ENCODE results near the gene CCDC93.

GRCh38 chr2:118021356-118021755 lies 7.5 kb upstream of the CCDC93 start:
- TF ChIP-seq, protein P1, sequence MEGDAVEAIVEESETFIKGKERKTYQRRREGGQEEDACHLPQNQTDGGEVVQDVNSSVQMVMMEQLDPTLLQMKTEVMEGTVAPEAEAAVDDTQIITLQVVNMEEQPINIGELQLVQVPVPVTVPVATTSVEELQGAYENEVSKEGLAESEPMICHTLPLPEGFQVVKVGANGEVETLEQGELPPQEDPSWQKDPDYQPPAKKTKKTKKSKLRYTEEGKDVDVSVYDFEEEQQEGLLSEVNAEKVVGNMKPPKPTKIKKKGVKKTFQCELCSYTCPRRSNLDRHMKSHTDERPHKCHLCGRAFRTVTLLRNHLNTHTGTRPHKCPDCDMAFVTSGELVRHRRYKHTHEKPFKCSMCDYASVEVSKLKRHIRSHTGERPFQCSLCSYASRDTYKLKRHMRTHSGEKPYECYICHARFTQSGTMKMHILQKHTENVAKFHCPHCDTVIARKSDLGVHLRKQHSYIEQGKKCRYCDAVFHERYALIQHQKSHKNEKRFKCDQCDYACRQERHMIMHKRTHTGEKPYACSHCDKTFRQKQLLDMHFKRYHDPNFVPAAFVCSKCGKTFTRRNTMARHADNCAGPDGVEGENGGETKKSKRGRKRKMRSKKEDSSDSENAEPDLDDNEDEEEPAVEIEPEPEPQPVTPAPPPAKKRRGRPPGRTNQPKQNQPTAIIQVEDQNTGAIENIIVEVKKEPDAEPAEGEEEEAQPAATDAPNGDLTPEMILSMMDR (IDR thresholded peaks at IDR 0.05), result no peak
- TF ChIP-seq POLR2A (IDR thresholded peaks at IDR 0.05), result no peak

Measured in ovary (tissue), 3 donors.